WERI-Rb-1 (cell line): ENCODE measurements around the gene PIP5K1C.

Experiments used
- DNase-seq: peaks from one replicate; pipeline ENCODE4 v3.0.0-alpha.2; 2020
- H3K27ac ChIP-seq: fragments of 250-450 bp; sonication (Bioruptor Pico); 2 replicates; pipeline ENCODE4 v1.5.1; 2020; ENCODE audit warnings: mild to moderate bottlenecking, moderate library complexity
- H3K27me3 ChIP-seq: fragments of 250-450 bp; sonication (Bioruptor Pico); 2 replicates; pipeline ENCODE4 v1.5.1; 2021; ENCODE audit warnings: mild to moderate bottlenecking, low read depth, moderate library complexity; ENCODE audit not compliant: insufficient read depth, severe bottlenecking
- H3K36me3 ChIP-seq: fragments of 250-450 bp; sonication (Bioruptor Pico); 2 replicates; pipeline ENCODE4 v1.5.1; 2020; ENCODE audit warnings: mild to moderate bottlenecking, moderate library complexity
- H3K4me3 ChIP-seq: 2 replicates; pipeline ENCODE4 v1.5.1; 2011; ENCODE audit warnings: low read depth, mild to moderate bottlenecking, control low read depth, low read length
- H3K9me3 ChIP-seq: fragments of 250-450 bp; sonication (Bioruptor Pico); 2 replicates; pipeline ENCODE4 v1.5.1; 2021; ENCODE audit warnings: mild to moderate bottlenecking, moderate library complexity; ENCODE audit not compliant: severe bottlenecking
- CTCF ChIP-seq: IDR thresholded peaks from 2 replicates; pipeline ENCODE4 v1.5.1; 2011; ENCODE audit warnings: low read depth, mild to moderate bottlenecking, control low read depth, inconsistent platforms, low read length

The PIP5K1C gene

DNA sequence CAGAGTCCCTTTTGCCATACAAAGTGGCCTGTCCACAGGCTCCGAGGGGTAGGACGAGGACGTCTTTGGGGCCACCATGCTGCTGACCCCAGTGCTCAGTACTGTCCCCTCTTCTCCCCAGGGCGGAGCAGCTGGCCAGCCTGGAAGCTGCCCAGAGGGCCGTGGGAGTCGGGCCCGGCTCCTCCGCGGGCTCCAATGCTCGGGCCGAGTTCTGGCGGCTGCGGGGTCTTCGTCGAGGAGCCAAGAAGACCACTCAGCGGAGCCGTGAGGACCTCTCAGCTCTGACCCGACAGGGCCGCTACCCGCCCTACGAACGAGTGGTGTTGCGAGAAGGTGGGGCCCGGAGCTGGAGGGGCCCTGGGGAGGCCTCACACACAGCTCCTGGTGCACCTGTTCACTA, 40.2 kb upstream of the PIP5K1C start:
- H3K9me3 ChIP-seq = no peaks in the 10 kb centered on the region
- TF ChIP-seq CTCF = no peak
- no peaks in the 10 kb centered on the region for H3K27me3 ChIP-seq
- peaks cover 74% of the 10 kb centered on the region for H3K36me3 ChIP-seq
- no peak overlapping the region for H3K4me3 ChIP-seq
- no peak overlapping the region for H3K27ac ChIP-seq
- no peak for DNase-seq

GRCh38 chr19:3738477-3739220, 38.4 kb upstream of the PIP5K1C start:
- TF ChIP-seq CTCF = no peak
- DNase-seq = no peak
- peaks cover 76% of the 10 kb centered on the region for H3K36me3 ChIP-seq

GRCh38 chr19:3737487-3738205, 37.4 kb upstream of the PIP5K1C start:
- DNase-seq = no peak
- Histone ChIP-seq H3K4me3 (no peak overlapping the region), H3K36me3 (peaks cover 81% of the 10 kb centered on the region), H3K9me3 (no peaks in the 10 kb centered on the region), H3K27me3 (no peaks in the 10 kb centered on the region), H3K27ac (no peak overlapping the region)
- no peak for TF ChIP-seq CTCF

More at GRCh38 chr19:3738477-3739220, 38.4 kb upstream of the PIP5K1C start:
- no peak overlapping the region for H3K27ac ChIP-seq
- no peaks in the 10 kb centered on the region for H3K27me3 ChIP-seq
- H3K4me3 ChIP-seq = no peak overlapping the region
- no peaks in the 10 kb centered on the region for H3K9me3 ChIP-seq

GRCh38 chr19:3736106-3736724, 35.9 kb upstream of the PIP5K1C start:
- Histone ChIP-seq H3K9me3 (peaks cover 3% of the 10 kb centered on the region), H3K36me3 (peaks cover 88% of the 10 kb centered on the region), H3K27ac (no peak overlapping the region), H3K27me3 (no peaks in the 10 kb centered on the region), H3K4me3 (no peak overlapping the region)
- no peak for TF ChIP-seq CTCF
- no peak for DNase-seq

GRCh38 chr19:3734310-3734600, 34.0 kb upstream of the PIP5K1C start:
- peaks cover 3% of the 10 kb centered on the region for H3K9me3 ChIP-seq
- no peaks in the 10 kb centered on the region for H3K27me3 ChIP-seq
- peaks cover 80% of the 10 kb centered on the region for H3K36me3 ChIP-seq
- no peak for TF ChIP-seq CTCF
- no peak overlapping the region for H3K27ac ChIP-seq
- no peak overlapping the region for H3K4me3 ChIP-seq
- no peak for DNase-seq
